Neural progenitor cell (in vitro differentiated cells): ENCODE results near the gene FBXO46. TPM values are rescaled to one million over a fixed set of nuclear protein-coding genes. Genes with fewer than 3 reads are reported as not detected.
"Not testable (repeated sequence)": the region's sequence is repeated elsewhere in the genome, so short reads cannot be mapped to it uniquely, and the experiment has no call there.

ENCODE experiments used
- DNase-seq: peaks from one replicate; pipeline ENCODE4 v3.0.0-alpha.2; 2016; ENCODE audit warnings: low spot score
- H2AFZ ChIP-seq: fragments of 200-600 bp; sonication (generic); replicated peaks from 2 replicates; pipeline ENCODE4 v1.6.1; 2016; ENCODE audit warnings: antibody characterized with exemption
- H3F3A ChIP-seq: fragments of 200-600 bp; sonication (generic); 2 replicates; pipeline ENCODE4 v1.6.1; 2016; ENCODE audit warnings: antibody characterized with exemption, low read depth
- H3K27ac ChIP-seq: fragments of 200-600 bp; sonication (generic); 2 replicates; pipeline ENCODE4 v1.5.1; 2016; ENCODE audit warnings: mild to moderate bottlenecking
- H3K27me3 ChIP-seq: fragments of 200-600 bp; sonication (generic); 2 replicates; pipeline ENCODE4 v1.6.1; 2016; ENCODE audit warnings: mild to moderate bottlenecking, moderate library complexity
- H3K36me3 ChIP-seq: fragments of 200-600 bp; sonication (generic); 2 replicates; pipeline ENCODE4 v1.5.1; 2016
- H3K4me1 ChIP-seq: fragments of 200-600 bp; sonication (generic); 2 replicates; pipeline ENCODE4 v1.6.1; 2016; ENCODE audit warnings: mixed run types
- H3K4me2 ChIP-seq: fragments of 200-600 bp; sonication (generic); 2 replicates; pipeline ENCODE4 v1.6.1; 2016
- H3K4me3 ChIP-seq: fragments of 200-600 bp; sonication (generic); 2 replicates; pipeline ENCODE4 v1.5.1; 2016
- H3K79me2 ChIP-seq: fragments of 200-600 bp; sonication (generic); 2 replicates; pipeline ENCODE4 v1.6.1; 2016; ENCODE audit warnings: low read depth
- H3K9ac ChIP-seq: fragments of 200-600 bp; sonication (generic); 2 replicates; pipeline ENCODE4 v1.6.1; 2016
- H3K9me3 ChIP-seq: fragments of 200-600 bp; sonication (generic); 2 replicates; pipeline ENCODE4 v1.5.1; 2016; ENCODE audit warnings: low read depth
- H4K20me1 ChIP-seq: fragments of 200-600 bp; sonication (generic); 2 replicates; pipeline ENCODE4 v1.6.1; 2016; ENCODE audit warnings: low read depth
- H3K27ac Mint-ChIP-seq: 3 replicates; pipeline ENCODE4 v1.8.0; 2021; ENCODE audit warnings: mixed read lengths
- H3K27me3 Mint-ChIP-seq: 2 replicates; pipeline ENCODE4 v1.8.0; 2022; ENCODE audit warnings: low read depth, mild to moderate bottlenecking, inconsistent platforms, moderate library complexity, mixed read lengths; ENCODE audit not compliant: insufficient read depth
- H3K36me3 Mint-ChIP-seq: 3 replicates; pipeline ENCODE4 v1.8.0; 2021; ENCODE audit warnings: mixed read lengths
- H3K4me1 Mint-ChIP-seq: 3 replicates; pipeline ENCODE4 v1.8.0; 2021; ENCODE audit warnings: mixed read lengths
- H3K4me3 Mint-ChIP-seq: 3 replicates; pipeline ENCODE4 v1.8.0; 2021; ENCODE audit warnings: mild to moderate bottlenecking, moderate library complexity, mixed read lengths
- H3K9me3 Mint-ChIP-seq: 3 replicates; pipeline ENCODE4 v1.8.0; 2020; ENCODE audit warnings: mixed read lengths
- CTCF ChIP-seq: fragments of 200-600 bp; sonication (generic); IDR thresholded peaks from 2 replicates; pipeline ENCODE4 v1.5.1; 2017; ENCODE audit warnings: antibody characterized with exemption, mild to moderate bottlenecking
- EZH2 ChIP-seq: fragments of 200-600 bp; sonication (generic); IDR thresholded peaks from 2 replicates; pipeline ENCODE4 v1.6.1; 2017; ENCODE audit warnings: antibody characterized with exemption, mild to moderate bottlenecking, moderate library complexity
- EZH2phosphoT487 ChIP-seq: fragments of 200-600 bp; sonication (generic); IDR thresholded peaks from 2 replicates; pipeline ENCODE4 v1.6.1; 2017; ENCODE audit warnings: antibody characterized with exemption
- total RNA-seq: library from RNA; depleted of rRNA; stranded (reverse); fragments of >200 nt; gene quantifications from 2 replicates; pipeline ENCODE4 v1.2.3, GENCODE V29; 2015; ENCODE audit warnings: low replicate concordance

Gene FBXO46
- total RNA-seq, 1 donor from 2014 or later: 7.5 TPM

- H3K9me3 Mint-ChIP-seq: no peaks in the 10 kb centered on the region
- Histone ChIP-seq H3K27me3 (no peaks in the 10 kb centered on the region), H3K79me2 (no peaks in the 10 kb centered on the region), H3K4me1 (no peaks in the 10 kb centered on the region), H3K9ac (no peak overlapping the region), H3K4me2 (no peak overlapping the region), H3K9me3 (no peaks in the 10 kb centered on the region), H3K27ac (no peak overlapping the region), H2AFZ (peak overlapping the region; percentile 86), H3K4me3 (no peak overlapping the region), H4K20me1 (no peaks in the 10 kb centered on the region), H3F3A (no peaks in the 10 kb centered on the region), H3K36me3 (no peaks in the 10 kb centered on the region)
- no peak overlapping the region for H3K4me3 Mint-ChIP-seq
- H3K36me3 Mint-ChIP-seq: no peaks in the 10 kb centered on the region
- H3K27ac Mint-ChIP-seq: no peak overlapping the region
- H3K4me1 Mint-ChIP-seq: peaks cover 5% of the 10 kb centered on the region
- H3K27me3 Mint-ChIP-seq: peaks cover 9% of the 10 kb centered on the region
- peak; percentile 63 for DNase-seq
- TF ChIP-seq EZH2 (no peak), CTCF (peak; percentile 40)
Measured at GRCh38 chr19:45753548-45753947, 22.9 kb upstream of the FBXO46 start.

- DNase-seq: no peak
- no peaks in the 10 kb centered on the region for H3K9me3 ChIP-seq
- no peak overlapping the region for H3K27ac ChIP-seq
- no peaks in the 10 kb centered on the region for H3K36me3 ChIP-seq
- H3K4me1 ChIP-seq: no peaks in the 10 kb centered on the region
- H3K4me3 Mint-ChIP-seq: no peak overlapping the region
- no peak overlapping the region for H3K4me3 ChIP-seq
- H3F3A ChIP-seq: no peaks in the 10 kb centered on the region
- H3K36me3 Mint-ChIP-seq: no peaks in the 10 kb centered on the region
- H3K4me1 Mint-ChIP-seq: peaks cover 5% of the 10 kb centered on the region
- H3K27me3 Mint-ChIP-seq: peaks cover 9% of the 10 kb centered on the region
- no peak overlapping the region for H2AFZ ChIP-seq
- H3K27ac Mint-ChIP-seq: no peak overlapping the region
- H3K9ac ChIP-seq: no peak overlapping the region
- H3K4me2 ChIP-seq: no peak overlapping the region
- H4K20me1 ChIP-seq: no peaks in the 10 kb centered on the region
- no peaks in the 10 kb centered on the region for H3K9me3 Mint-ChIP-seq
- no peaks in the 10 kb centered on the region for H3K27me3 ChIP-seq
- no peaks in the 10 kb centered on the region for H3K79me2 ChIP-seq
- TF ChIP-seq EZH2 (no peak), EZH2phosphoT487 (no peak), CTCF (no peak)
Measured at GRCh38 chr19:45752639-45753038, 21.9 kb upstream of the FBXO46 start.

- H3K9me3 Mint-ChIP-seq, H3K4me2 ChIP-seq, H3K4me1 Mint-ChIP-seq, H3K9ac ChIP-seq, H3K27me3 Mint-ChIP-seq, H3K4me1 ChIP-seq, H3F3A ChIP-seq, H3K27ac ChIP-seq, H3K4me3 ChIP-seq, H3K9me3 ChIP-seq, H3K36me3 Mint-ChIP-seq, H3K36me3 ChIP-seq, H3K27me3 ChIP-seq, H4K20me1 ChIP-seq, DNase-seq, H2AFZ ChIP-seq, H3K27ac Mint-ChIP-seq, H3K79me2 ChIP-seq: not testable (repeated sequence)
- H3K4me3 Mint-ChIP-seq: peak overlapping the region; percentile 58
Measured at GRCh38 chr19:45751483-45751882, 20.8 kb upstream of the FBXO46 start.

- no peaks in the 10 kb centered on the region for H3K36me3 Mint-ChIP-seq
- H3K9me3 Mint-ChIP-seq: no peaks in the 10 kb centered on the region
- no peak overlapping the region for H2AFZ ChIP-seq
- no peaks in the 10 kb centered on the region for H3K9me3 ChIP-seq
- H3K4me3 Mint-ChIP-seq: no peak overlapping the region
- H3K36me3 ChIP-seq: no peaks in the 10 kb centered on the region
- H3K79me2 ChIP-seq: no peaks in the 10 kb centered on the region
- H3K27ac ChIP-seq: no peak overlapping the region
- peaks cover 7% of the 10 kb centered on the region for H3F3A ChIP-seq
- DNase-seq: no peak
- no peaks in the 10 kb centered on the region for H4K20me1 ChIP-seq
- TF ChIP-seq CTCF: no peak
- no peak for TF ChIP-seq EZH2
- no peak for TF ChIP-seq EZH2phosphoT487
- no peaks in the 10 kb centered on the region for H3K27me3 ChIP-seq
- no peak overlapping the region for H3K9ac ChIP-seq
- H3K4me3 ChIP-seq: no peak overlapping the region
- H3K27me3 Mint-ChIP-seq: peaks cover 5% of the 10 kb centered on the region
- H3K27ac Mint-ChIP-seq: peak overlapping the region; percentile 12
- H3K4me2 ChIP-seq: no peak overlapping the region
- peaks cover 5% of the 10 kb centered on the region for H3K4me1 ChIP-seq
- peaks cover 2% of the 10 kb centered on the region for H3K4me1 Mint-ChIP-seq
Measured at GRCh38 chr19:45747513-45747912, 16.8 kb upstream of the FBXO46 start.
